Stimulated activated CD4-positive, alpha-beta T cell treated with anti-CD3 and anti-CD28 coated beads, Interleukin-12 subunit alpha, Interleukin-12 subunit beta, amount 100 ng/mL, for 24 hours (primary cell): ENCODE results near the gene IRX5.

ENCODE experiments used
- DNase-seq, 2 experiments: peaks; one replicate each; pipeline ENCODE4 v3.0.0-alpha.2; 2020; ENCODE audit warnings: low read depth in 2 of 2

The IRX5 gene

GRCh38 chr16:54947616-54948015 lies 17.0 kb downstream of the IRX5 start:
- DNase-seq, result no peak

DNA sequence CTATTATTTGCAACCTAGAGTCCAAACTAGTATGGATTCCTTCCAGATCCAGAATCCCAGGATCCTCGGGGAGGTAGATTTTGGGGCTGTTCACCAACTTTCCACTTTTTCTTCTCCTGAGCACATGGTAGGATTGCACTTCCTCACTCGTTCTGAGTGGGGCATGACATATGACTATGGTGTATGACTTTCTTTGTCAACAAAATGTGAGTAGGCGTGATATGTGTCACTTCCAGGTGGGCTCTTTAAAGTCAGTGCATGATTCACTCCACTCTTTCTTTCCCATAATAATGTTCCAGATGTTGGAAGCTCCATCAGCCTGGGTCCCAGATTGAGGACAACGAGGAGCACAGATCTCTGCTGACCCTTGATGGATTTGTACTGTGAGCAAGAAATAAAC lies 21.5 kb downstream of the IRX5 start:
- DNase-seq, result no peak

GRCh38 chr16:54953461-54953860 lies 22.8 kb downstream of the IRX5 start:
- no peak for DNase-seq

GRCh38 chr16:54954220-54954619 lies 23.6 kb downstream of the IRX5 start:
- DNase-seq, result no peak

- DNase-seq, result no peak
These were observed 25.1 kb downstream of the IRX5 start for GRCh38 chr16:54955757-54956156.

GRCh38 chr16:54957403-54958166 lies 26.9 kb downstream of the IRX5 start:
- no peak for DNase-seq

DNA sequence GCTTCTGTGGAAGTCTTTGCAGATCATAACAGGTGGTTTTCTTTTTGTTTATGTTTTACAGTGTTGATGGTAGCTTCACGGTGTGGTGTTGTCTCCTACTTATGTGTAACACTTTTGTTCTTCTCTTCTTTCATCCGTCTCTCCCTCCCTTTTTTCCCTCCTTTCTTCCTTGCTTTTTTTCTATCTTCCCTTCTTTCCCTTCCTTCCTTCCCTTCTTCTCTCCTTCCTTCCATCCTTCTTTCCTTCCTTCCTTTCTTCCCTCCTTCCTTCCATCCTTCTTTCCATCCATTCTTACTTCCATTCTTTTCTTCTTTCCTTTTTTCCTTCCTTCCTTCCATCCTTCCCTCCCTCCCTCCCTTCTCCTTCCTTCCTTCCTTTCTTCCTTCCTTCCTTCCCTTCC lies 31.4 kb downstream of the IRX5 start:
- no peak for DNase-seq

GRCh38 chr16:54964239-54964638 lies 33.6 kb downstream of the IRX5 start:
- DNase-seq, result no peak

- no peak for DNase-seq
These were observed 34.8 kb downstream of the IRX5 start for GRCh38 chr16:54965464-54965863.

DNA sequence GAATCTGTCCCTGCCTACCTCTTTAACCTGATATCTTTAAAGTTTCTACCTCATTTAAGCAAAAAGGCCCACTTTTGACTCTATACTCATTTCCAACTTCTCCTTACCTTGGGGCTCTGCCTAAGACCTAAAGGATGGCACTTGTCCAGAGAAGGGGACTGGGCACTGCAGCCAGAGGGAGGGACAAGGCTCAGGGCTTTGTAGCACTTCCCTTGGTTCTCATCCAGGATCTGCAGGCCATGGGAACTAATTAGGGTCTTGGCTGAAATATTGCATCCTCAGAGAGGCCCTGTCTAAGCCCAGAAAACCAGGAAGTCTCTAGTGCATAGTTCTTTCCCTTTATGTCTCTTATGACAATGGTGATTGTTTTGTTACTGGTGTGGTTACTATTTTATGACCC lies 37.3 kb downstream of the IRX5 start:
- DNase-seq, result no peak

- DNase-seq, result no peak
These were observed 38.1 kb downstream of the IRX5 start for GRCh38 chr16:54968784-54969183.

GRCh38 chr16:54970016-54970415 lies 39.4 kb downstream of the IRX5 start:
- no peak for DNase-seq

GRCh38 chr16:54974367-54974766 lies 43.7 kb downstream of the IRX5 start:
- no peak for DNase-seq

DNA sequence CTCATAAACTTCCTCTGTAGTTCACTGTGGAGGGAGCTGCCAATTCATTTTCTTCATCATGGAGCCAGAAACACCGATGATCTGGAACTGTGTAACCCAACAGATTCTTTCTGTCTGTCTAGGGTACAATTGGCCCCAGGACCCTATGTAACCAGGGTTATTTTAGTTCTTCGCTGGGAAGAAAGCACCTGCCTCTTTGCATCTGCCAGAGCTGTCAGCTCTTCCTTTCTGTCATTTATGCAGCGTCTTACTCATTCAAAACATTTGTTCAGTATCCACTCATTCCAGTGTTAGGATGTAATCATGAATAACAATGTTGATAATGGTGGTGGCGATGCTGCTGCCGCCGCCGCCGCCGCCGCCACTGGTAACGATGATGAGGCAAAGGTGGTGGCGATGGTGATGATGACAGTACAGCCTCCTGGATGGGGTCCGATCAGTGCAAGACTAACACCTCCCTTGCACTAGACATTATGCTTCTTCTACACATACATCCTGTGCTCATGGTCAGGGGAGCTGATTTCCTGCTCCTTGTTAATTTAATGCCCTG lies 46.1 kb downstream of the IRX5 start:
- DNase-seq, result no peak

- no peak for DNase-seq
These were observed 46.5 kb downstream of the IRX5 start for GRCh38 chr16:54977211-54977610.

- no peak for DNase-seq
These were observed 50.2 kb downstream of the IRX5 start for GRCh38 chr16:54980821-54981220.
